Stimulated activated CD8-positive, alpha-beta memory T cell treated with anti-CD3 and anti-CD28 coated beads, Interleukin-4, amount 100 ng/mL, for 1 hour (primary cell): ENCODE measurements around the gene CEP152.

Experiments used
- DNase-seq, 2 donors: peaks; one replicate each; pipeline ENCODE4 v3.0.0-alpha.2; 2020; ENCODE audit warnings: low read depth in 2 of 2, low spot score in 1 of 2

CEP152 gene

GRCh38 chr15:48777645-48778330 lies 33.1 kb downstream of the CEP152 start:
- DNase-seq: no peak

DNA sequence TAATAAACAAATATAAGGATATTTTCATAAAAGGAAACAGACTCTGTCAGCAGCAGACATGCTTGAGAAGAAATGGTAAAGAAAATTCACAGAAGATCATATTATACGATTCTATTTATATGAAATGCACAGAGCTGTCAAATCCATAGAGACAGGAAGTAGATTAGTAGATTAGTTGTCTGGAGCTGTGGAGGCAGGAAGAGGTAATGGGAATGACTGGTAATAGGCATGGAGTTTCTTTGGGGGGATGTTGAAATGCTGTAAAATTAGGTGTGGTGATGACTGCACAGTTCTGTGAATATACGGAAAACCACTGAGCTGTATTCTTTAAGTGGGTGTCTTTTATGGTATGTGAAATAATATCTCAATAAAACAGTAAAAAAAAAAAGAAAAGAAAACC lies 35.3 kb downstream of the CEP152 start:
- no peak for DNase-seq

GRCh38 chr15:48774484-48774883 lies 36.4 kb downstream of the CEP152 start:
- DNase-seq: no peak

GRCh38 chr15:48766196-48766595 lies 44.7 kb downstream of the CEP152 start:
- DNase-seq: no peak

DNA sequence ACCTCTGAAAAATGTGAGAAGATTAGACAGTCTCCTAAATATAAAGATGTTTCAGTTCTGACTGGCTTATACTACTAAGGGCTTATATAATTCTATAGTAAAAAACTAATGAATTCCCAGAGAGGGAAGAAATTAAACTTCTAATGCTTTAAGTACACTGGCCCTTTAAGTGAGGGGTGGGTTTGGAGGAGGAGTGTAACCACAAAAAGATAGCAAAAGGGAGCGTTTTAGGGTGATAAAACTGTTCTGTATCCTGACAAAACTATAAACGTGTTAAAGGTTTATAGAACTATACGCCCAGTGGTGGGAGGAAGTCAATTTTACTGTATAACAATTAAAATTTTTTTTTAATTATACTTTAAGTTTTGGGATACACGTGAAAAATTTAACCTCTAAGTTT lies 45.8 kb downstream of the CEP152 start:
- no peak for DNase-seq

- DNase-seq: no peak
Observed at GRCh38 chr15:48761393-48762158, 49.3 kb downstream of the CEP152 start.

DNA sequence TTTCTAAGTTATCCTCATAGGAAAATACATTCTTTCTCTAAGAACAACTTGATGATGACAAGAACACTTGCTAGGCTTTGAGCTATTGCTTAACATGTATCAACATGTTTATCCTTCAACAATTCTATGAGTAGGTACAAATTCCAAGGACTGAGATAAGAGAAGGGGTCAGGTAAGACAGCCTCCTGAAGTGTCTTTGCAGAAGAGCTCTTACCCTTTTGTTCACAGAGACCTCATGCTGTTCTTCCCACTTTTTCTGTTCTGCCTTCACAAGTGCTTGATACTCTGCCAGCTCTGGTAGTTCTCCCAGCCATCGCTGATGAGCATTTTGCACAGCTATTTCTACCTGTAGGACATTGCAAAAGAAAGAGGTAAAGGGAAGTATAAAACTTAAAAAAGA lies 50.9 kb downstream of the CEP152 start:
- no peak for DNase-seq

- DNase-seq: no peak
Observed at GRCh38 chr15:48757661-48758060, 53.2 kb downstream of the CEP152 start.

DNA sequence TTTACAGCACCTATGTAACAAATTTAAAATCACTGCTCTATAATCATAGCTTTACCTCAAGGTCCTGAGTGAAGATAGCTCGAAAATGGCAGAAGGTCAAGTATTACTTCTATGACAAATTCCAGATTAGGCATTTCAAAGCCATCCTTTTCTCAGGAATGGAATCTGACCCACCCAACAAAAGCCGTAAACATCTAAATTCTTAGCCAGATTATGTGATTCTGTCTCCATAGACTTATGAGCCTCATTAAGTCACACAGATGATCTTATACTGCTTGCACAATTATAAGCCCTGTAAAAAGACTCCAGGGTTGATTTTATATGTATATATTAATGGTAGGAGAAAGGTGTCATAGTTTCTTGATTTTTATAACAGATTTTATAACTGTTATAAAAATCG lies 56.9 kb downstream of the CEP152 start:
- no peak for DNase-seq

GRCh38 chr15:48751595-48751994 lies 59.3 kb downstream of the CEP152 start:
- DNase-seq: no peak

DNA sequence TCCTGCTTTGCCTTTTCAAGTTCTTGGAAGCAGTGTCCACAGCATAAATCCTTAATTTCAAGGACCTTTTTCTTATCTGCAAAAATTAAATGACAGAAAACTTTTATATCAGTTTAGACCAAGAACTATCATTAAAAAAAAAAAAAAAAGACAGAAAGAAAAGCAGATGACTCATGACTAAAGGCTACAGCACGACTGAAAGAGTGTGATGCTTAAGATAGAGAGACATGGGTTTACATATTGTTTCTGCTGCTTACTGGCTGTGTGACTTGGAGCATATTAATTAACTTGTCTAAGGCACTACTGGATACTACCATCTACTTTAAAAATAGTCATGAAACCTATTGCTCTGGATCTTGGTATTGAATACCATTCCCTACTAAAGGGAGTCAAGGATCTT lies 62.3 kb downstream of the CEP152 start:
- DNase-seq: no peak

GRCh38 chr15:48733615-48734014 lies 77.3 kb downstream of the CEP152 start:
- DNase-seq: no peak

DNA sequence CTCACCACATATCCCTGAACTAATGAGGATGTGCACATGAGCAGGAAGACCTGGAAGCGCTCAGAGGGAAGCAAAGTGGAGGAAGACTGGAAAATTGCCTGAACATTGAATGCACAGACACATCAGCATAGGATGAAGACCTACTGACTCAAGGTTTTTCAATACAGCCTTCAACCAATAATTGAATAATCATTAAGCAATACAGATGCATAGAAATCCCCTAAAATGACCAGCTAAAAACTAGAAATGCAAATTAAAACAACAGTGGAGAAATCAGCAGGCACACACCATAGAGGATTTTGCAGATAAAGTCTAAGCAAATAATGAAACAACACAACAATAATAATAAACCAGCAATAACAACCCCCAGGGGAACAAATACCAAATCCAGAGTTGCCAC lies 80.4 kb downstream of the CEP152 start:
- DNase-seq: no peak

- no peak for DNase-seq
Observed at GRCh38 chr15:48723969-48724368, 86.9 kb downstream of the CEP152 start.

DNA sequence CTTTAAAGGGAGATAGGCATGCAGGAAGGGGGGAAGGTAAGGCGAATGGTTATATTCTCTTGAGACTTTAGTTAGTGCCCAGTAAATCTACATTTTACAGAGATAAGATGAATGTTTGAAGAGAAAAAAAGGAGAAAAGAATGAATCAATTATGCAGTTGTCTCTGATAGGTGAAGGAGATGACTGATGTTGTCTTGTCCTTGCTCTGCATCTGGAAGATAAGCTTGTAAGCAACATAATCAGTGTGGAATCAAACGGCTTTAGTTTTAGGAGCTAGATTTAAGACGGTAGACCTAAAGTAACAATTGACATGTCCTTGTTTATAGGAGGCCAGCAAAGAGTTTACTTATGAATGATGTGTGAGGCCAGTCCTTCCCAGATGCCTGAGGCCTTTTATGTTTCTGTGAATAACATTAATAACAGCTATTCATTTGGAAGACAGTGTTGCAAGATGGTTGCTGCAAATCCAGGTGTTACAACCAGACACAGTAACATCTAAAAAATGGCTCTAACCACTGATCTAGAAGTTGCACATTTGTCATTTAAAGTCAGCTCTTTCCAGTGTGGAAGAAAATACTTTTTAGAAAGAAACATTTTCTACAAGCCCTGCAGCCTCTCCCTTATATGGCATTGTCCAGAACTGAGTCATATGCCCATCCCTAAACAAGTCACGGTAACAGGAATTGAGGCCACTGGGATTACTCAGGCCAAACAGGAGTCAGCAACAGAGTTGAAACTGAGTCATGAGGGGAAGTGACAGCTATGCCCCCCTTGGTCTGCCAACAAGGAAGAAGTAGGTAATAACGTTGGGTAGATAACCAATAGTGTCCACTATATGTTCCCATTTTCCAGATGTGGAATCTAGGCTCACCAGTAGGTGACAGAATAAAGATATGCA lies 87.9 kb downstream of the CEP152 start:
- no peak for DNase-seq

GRCh38 chr15:48721061-48721810 lies 89.6 kb downstream of the CEP152 start:
- no peak for DNase-seq

DNA sequence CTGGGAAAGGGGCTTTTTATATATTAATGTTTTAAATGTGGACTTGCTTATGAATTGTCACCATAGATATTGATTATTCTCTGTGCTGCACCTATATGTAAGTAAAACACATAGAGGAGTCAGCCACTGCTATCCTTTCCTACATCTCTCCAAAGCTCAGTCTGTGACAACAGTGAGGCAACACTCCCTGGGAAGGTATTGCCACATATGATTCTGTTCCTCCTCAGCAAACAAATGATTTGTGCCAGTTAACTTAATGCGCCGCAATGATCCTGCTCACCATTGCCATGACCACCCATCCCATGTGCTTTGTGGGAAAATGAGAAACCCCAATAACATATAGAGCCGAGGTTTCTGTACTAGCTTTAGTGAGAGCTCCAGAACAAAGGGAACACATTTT lies 90.2 kb downstream of the CEP152 start:
- DNase-seq: no peak

DNA sequence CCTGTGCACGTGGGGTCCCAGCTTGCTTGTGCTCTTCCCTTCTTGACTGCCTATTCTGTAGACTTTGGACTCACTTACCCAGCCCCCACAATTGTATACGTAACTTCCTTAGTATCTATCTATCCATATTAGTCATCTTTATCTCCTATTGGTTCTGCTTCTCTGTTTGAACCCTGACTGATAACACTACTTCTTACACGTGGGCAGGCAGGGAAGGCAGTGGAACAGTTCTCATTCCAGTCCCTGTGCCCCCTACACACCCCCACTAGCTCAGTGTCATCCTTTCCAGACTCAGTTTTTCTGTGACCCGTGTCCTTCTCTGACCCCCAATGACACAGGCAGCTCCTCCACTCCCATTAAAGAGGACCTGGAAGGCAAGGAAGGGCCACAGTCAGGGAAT lies 91.2 kb downstream of the CEP152 start:
- DNase-seq: no peak

DNA sequence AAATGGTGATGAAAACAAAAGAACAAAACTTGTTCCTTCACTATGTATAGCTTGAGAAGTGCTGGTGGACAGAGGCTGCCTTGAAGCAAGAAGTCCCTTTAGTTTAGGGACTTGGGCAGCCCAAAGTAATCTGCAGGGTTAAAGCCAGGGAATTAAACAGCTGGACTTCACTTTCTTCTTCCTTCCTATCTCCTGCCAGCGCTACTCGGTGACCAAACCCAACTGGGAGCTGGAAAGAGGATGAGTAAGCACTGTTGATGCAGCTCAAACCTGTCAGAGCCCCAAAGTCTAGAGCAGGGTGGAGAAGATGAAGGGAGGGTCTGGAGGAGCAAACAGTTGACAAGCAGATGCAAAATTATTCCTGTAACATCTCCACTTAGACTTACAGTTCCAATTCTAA lies 92.2 kb downstream of the CEP152 start:
- no peak for DNase-seq

GRCh38 chr15:48717458-48717857 lies 93.4 kb downstream of the CEP152 start:
- DNase-seq: no peak

- no peak for DNase-seq
Observed at GRCh38 chr15:48712546-48712945, 98.3 kb downstream of the CEP152 start.
